Activated T-helper 2 cell treated with anti-CD3 and anti-CD28 coated beads, Interferon-gamma antibody, Interleukin-2, Interleukin-4, amounts not matched to agents 10 μg/mL and 5 μg/mL and 100 μg/mL, durations not matched to agents 14 hours and 24 hours and 36 hours (primary cell): ENCODE results near the gene CD151. TPM values are rescaled to one million over a fixed set of nuclear protein-coding genes. Genes with fewer than 3 reads are reported as not detected.
A peak's percentile ranks its signal among the peaks of the same experiment; 100 is the strongest.

ENCODE experiments used
- DNase-seq: peaks from one replicate; pipeline ENCODE4 v3.0.0; 2021; ENCODE audit warnings: low spot score
- H3K27ac Mint-ChIP-seq: one replicate; pipeline ENCODE4 v1.8.0; 2021; ENCODE audit warnings: mixed read lengths
- H3K27me3 Mint-ChIP-seq: one replicate; pipeline ENCODE4 v1.8.0; 2021; ENCODE audit warnings: low read depth, mixed read lengths
- H3K36me3 Mint-ChIP-seq: one replicate; pipeline ENCODE4 v1.8.0; 2021; ENCODE audit warnings: low read depth, mixed read lengths
- H3K4me1 Mint-ChIP-seq: one replicate; pipeline ENCODE4 v1.8.0; 2021; ENCODE audit warnings: low read depth, mixed read lengths
- H3K4me3 Mint-ChIP-seq: one replicate; pipeline ENCODE4 v1.8.0; 2021; ENCODE audit warnings: low read depth, mild to moderate bottlenecking, moderate library complexity, mixed read lengths
- H3K9me3 Mint-ChIP-seq: one replicate; pipeline ENCODE4 v1.8.0; 2021; ENCODE audit warnings: mixed read lengths
- intact Hi-C: fragments of 100-400 bp; cut with micrococcal nuclease; formaldehyde crosslinking; loops from one replicate; pipeline ENCODE4 v1.15.1; 2023
- total RNA-seq: library from RNA; stranded (reverse); gene quantifications from 2 replicates; pipeline ENCODE4 v1.2.3, GENCODE V29; 2022

The CD151 gene
- total RNA-seq, 1 donor from 2014 or later, result 95.7 TPM

DNA sequence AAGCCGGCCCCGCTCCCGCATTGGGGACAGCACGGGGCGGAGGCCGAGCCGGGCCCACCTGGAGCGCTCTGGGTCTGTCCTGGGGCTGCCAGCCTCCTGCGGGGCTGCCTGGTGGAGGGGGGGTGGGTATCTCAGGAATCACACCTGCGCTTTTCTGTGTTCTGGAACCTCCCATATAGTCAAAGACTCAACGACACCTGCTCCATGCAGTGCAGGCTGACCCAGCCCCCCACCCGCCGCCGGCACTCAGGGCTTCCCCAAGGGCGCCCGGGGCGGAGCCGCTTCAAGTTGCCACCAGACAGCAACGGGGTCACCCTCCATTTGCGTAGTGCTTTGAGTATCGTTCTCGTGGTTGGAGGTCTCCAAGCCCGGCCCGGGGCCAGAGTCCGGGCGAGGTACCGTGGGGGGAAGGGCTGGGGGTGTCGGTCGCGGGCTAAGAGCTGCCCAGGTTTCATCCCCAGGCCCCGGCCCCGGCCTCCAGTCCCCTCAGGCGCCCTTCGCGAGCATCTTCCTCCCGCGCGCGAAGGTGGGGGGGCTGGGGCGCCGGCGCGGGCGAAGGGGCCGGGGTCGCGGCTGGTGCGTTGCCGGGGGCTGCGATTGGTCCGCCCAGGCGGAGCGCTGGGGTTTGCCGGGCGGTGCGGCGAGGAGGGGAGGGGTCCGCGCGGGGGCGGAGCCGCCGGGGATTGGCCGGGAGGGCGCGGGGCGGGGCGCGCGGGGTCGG is 16.5 kb downstream of the CD151 start:
- Mint-ChIP-seq H3K27ac (no peak overlapping the region), H3K9me3 (no peaks in the 10 kb centered on the region), H3K27me3 (peaks cover 1% of the 10 kb centered on the region), H3K4me3 (peak overlapping the region; percentile 69), H3K4me1 (peaks cover 2% of the 10 kb centered on the region), H3K36me3 (no peaks in the 10 kb centered on the region)
- no peak for DNase-seq
- intact Hi-C loops, result no loop called here

DNA sequence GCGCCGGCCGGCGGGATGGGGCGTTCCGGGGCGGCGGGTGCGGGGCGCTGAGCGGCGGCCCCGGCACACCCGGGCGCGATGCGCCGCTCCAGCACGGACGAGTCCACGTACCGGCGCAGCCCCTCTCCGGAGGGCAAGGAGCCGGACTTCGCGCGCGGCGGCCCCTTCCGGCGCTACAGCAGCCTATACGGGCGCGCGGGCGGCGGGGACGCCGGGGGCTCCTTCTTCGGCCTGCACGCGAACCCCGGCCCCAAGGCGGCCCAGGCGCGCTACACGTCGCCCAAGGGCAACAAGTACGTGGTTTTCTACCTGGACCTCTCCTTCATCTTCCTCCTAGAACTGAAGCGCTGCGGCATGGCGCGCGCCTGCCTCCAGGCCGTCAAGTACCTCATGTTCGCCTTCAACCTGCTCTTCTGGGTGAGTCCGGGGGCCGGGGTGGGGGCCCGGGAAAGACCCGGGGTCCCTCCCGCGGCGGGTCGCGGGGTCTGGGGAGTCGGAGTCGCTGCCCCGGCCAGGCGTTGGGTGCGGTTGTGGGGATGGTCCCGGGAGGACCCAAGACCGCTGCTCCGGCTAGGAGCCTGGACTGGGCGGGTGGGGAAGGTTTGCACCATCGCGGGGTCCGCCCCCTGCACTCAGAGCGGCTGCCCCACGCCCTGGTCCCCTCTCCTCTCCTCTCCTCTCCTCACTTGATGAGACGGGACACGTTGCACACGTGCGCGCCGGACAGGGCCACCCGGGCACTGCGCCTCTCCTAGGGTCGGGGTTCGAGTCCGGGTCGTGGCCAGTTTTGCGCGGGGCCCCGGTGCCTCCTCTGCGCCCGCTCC is 17.4 kb downstream of the CD151 start:
- Mint-ChIP-seq H3K4me3 (peak overlapping the region; percentile 33), H3K36me3 (no peaks in the 10 kb centered on the region), H3K27me3 (no peaks in the 10 kb centered on the region), H3K9me3 (no peaks in the 10 kb centered on the region), H3K4me1 (peaks cover 2% of the 10 kb centered on the region), H3K27ac (no peak overlapping the region)
- intact Hi-C loops, result no loop called here
- DNase-seq, result no peak

DNA sequence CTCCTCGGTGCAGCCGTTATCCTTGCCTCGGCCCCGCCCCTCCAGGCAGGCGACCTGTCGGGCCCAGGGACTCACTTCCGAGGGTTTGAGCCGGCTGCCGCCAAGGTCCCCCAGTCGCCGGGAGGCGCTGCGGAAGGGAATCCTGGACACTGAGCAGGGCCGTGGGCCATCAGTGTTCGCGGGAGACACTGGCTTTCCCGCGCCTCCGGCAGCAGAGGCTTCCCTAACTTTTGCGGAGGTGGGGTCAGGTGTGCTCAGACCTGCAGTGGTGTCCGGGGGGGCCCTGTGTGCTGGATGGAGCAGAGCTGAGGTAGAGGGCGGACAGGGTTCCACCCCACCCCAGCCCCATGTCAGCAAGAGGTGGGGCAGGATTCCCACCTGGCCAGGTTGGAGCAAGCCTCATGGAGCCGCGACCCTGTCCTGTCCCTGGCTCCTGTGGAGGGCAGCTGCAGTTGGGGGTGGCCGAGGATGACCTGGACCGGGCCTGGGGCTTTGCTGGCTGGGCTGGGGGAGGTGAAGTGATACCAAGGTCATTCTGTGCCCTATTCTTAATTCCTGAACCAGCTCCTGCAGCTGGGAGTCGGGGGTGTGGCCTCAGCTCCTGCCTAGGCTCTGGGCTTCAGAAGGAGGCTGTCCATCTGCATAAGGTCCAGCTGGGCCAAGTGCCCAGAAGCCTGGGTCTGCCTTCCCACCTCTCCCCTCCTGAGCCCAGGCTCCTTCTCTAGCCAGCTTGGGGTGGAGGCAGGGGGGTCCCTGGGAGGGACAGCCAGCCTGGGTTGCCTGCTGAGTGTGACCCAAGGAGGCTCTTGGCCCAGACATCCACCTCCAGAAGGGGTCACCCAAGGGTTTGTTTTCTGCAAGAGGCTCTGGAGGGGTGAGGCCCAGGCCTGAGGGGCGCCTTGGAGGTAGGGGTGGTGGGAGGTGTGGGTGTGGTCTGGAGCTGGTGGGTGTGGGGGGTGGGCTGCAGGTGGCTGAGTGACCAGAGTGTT is 18.3 kb downstream of the CD151 start:
- Mint-ChIP-seq H3K27me3 (no peaks in the 10 kb centered on the region), H3K9me3 (no peaks in the 10 kb centered on the region), H3K27ac (no peak overlapping the region), H3K4me3 (no peak overlapping the region), H3K36me3 (no peaks in the 10 kb centered on the region), H3K4me1 (peaks cover 2% of the 10 kb centered on the region)
- DNase-seq, result no peak
- intact Hi-C loops, result no loop called here

DNA sequence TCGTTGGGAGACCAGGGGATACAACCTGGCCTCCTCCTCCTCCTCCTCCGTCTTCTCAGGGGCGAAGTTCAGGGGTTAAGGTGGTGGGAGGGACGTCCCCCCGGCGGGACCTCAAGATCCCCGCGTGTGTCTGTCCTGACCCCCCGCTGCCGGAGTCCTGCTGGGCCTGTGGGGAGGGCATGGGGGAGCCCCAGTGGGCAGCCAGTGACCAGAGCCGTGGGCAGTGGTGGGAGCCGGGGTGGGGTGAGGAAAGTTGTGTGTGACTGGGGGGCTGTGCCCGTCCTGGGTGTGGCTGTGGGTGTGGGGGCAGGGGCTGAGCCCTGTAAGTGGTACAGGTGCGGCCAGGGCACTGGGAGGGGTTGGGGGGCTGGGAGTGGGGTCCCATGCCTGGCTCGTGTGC is 20.0 kb downstream of the CD151 start:
- Mint-ChIP-seq H3K9me3 (no peaks in the 10 kb centered on the region), H3K4me3 (no peak overlapping the region), H3K27ac (no peak overlapping the region), H3K36me3 (no peaks in the 10 kb centered on the region), H3K4me1 (peaks cover 2% of the 10 kb centered on the region), H3K27me3 (no peaks in the 10 kb centered on the region)
- no peak for DNase-seq
- intact Hi-C loops, result no loop called here

DNA sequence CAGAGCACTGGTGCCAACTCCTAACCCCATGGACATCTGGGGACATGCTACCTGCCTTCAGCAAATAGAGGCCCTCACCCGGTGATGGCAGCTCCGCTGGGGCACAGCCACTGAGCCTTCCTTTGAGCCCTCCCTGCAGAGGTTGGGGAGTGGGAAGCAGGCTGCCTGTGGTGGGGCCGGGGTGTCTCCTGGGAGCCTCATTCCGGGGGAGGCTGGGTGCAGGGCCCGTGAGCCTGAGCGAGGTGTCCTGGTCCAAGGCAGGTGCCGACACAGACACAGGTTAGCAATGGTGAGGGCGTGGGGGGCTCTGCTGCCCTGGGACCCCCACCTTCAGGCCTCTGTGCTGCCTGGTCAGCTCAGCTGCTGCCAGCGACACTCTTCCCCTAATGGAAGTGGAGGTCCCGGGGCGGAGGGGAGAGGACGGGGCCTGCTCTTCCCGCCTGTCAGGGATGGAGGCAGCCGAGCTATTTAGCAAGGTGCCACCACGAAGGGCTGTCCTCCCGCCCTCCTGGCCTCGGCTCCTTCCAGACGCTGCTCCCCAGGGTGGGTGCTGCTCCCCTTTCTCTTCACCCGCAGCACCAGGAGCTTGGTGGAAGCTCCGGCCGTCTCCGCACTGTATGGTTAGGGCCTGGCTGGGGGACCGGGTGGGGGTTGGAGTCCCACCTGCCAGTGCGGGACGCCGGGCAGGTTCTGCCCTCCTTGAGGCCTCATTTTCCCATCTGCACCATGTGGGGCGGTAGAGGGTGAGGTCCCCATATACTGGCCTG is 21.1 kb downstream of the CD151 start:
- Mint-ChIP-seq H3K27me3 (no peaks in the 10 kb centered on the region), H3K27ac (no peak overlapping the region), H3K9me3 (no peaks in the 10 kb centered on the region), H3K4me1 (no peaks in the 10 kb centered on the region), H3K36me3 (no peaks in the 10 kb centered on the region), H3K4me3 (no peak overlapping the region)
- no peak for DNase-seq
- intact Hi-C loops, result no loop called here

DNA sequence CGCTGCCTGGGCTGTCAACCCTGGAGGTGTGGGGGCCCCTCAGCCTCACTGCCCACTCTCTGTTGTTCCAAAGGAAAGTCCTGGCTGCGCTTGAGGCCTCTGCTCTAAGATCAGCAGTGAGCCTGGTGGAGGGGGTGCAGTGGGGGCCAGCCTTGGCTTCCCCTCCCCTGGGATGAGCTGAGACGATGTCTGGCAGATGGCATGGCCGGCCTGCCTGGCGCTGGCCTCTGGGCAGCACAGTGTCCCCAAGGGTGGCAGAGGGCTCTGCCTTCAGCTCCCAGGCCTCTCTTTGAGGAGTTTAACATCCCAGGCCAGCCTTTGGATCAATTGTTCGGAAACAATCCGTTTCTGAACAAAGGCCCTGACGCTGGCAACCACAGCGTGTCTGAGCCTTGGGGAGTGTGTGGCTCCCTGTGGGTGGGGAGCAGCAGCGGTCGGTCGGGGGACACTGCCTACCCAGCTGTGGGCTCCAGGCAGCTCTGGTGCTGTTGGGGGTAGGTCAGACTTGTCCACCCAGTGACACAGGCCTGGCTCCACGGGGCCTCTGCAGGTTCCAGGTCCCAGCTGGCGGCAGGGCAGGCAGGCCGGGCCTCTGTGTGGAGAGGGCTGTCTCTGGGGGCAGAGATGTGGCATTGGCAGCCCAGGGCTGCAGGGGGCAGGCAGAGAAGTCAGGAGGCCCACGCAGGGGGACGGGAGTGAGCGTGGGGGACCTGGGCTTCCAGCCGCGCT is 22.0 kb downstream of the CD151 start:
- H3K36me3 Mint-ChIP-seq, result no peaks in the 10 kb centered on the region
- H3K4me1 Mint-ChIP-seq, result no peaks in the 10 kb centered on the region
- H3K9me3 Mint-ChIP-seq, result no peaks in the 10 kb centered on the region
- DNase-seq, result no peak
- H3K27me3 Mint-ChIP-seq, result no peaks in the 10 kb centered on the region
- H3K27ac Mint-ChIP-seq, result no peak overlapping the region
- no peak overlapping the region for H3K4me3 Mint-ChIP-seq
- intact Hi-C loops, result no loop called here

DNA sequence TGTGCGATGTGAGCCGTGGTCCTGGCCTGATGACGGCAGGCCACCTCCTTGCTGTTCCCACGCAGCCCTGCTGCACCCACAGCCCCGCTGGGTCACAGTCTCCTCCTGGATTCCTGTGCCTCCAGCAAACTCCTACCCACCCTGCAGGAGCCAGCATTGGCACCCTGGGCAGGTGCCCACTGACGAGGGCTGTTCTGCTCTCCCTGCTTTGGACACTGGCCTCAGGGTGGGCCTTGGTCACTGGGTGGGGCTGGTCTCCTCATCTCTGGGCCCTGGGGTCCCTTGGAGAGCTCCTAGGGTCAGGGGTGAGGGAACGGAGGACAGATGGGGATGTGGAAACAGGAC is 22.6 kb downstream of the CD151 start:
- intact Hi-C loops, result no loop called here
- H3K27ac Mint-ChIP-seq, result no peak overlapping the region
- no peaks in the 10 kb centered on the region for H3K9me3 Mint-ChIP-seq
- DNase-seq, result no peak
- no peak overlapping the region for H3K4me3 Mint-ChIP-seq
- no peaks in the 10 kb centered on the region for H3K4me1 Mint-ChIP-seq
- no peaks in the 10 kb centered on the region for H3K27me3 Mint-ChIP-seq
- no peaks in the 10 kb centered on the region for H3K36me3 Mint-ChIP-seq

DNA sequence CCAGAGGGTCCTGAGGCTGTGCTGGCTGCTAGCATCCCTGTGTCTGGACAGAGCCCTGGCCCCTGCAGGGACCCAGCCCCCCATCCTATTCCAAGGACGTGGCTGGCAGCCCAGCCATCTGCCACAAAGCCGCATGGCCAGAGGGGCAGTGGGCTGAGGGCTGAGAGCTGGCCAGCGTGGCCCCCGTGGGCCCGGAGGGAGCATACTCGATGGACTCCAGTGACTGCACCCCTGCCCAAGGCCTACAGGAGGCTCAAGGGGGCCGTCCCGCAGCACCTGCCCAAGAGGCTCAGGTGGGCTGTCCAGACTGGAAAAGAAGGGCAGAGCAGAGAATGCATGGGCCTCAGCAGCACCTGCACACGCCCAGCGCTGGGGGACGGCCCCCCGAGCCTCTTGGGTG is 23.0 kb downstream of the CD151 start:
- H3K36me3 Mint-ChIP-seq, result no peaks in the 10 kb centered on the region
- H3K4me1 Mint-ChIP-seq, result no peaks in the 10 kb centered on the region
- intact Hi-C loops, result no loop called here
- no peak overlapping the region for H3K27ac Mint-ChIP-seq
- DNase-seq, result no peak
- H3K4me3 Mint-ChIP-seq, result no peak overlapping the region
- H3K27me3 Mint-ChIP-seq, result no peaks in the 10 kb centered on the region
- H3K9me3 Mint-ChIP-seq, result no peaks in the 10 kb centered on the region

DNA sequence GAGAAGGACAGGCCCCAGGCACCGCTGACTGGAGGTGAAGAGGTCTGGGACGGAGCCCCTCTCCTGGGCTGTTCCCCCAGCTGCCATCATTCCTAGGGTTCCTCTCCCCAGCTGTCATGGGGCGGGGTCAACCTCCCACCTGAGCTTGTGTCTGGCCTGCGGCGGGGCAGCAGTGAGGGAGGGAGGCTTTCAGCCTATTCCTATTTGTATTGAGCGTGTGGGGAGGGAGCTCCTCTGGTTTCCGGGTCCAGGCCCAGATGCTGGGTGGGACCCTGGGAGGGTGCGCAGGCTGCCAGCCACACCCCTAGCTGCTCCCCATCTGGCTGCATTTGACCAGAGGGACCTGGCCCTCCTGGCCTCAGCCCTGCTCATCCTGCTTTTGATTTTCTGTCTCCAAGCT is 23.6 kb downstream of the CD151 start:
- DNase-seq, result no peak
- Mint-ChIP-seq H3K36me3 (no peaks in the 10 kb centered on the region), H3K27ac (no peak overlapping the region), H3K4me1 (no peaks in the 10 kb centered on the region), H3K27me3 (no peaks in the 10 kb centered on the region), H3K9me3 (no peaks in the 10 kb centered on the region), H3K4me3 (no peak overlapping the region)
- intact Hi-C loops, result no loop called here

DNA sequence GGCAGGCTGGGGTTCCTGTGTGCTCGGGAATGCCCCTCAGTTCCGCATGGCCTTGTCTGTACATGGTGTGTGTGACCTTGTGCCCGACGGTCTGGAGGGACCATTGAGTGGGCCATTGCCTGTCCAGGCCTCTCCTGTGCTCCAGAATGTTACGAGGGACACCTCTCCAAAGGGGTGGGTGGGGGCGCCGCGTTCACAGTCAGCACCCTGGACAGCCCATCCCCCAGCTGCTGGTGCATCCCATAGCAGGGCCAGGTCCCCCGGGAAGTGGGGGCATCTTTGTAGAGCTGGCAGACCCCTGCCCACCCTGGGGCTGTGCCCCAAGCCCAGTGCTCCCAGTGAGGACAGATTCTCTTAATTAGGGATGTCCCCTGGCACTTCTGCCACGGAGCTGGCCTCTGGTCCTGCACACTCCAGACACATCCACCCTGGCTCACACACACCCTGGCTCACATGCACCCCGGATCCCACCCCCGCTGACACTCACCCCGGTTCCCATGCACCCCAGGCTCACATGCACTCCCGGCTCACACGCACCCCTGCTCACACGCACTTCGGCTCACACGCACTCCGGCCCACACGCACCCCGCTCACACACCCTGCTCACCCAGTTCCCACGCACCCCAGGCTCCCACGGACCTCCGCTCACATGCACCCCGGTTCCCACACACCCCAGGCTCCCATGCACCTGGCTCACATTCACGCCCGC is 25.5 kb downstream of the CD151 start:
- Mint-ChIP-seq H3K4me1 (no peaks in the 10 kb centered on the region), H3K4me3 (no peak overlapping the region), H3K9me3 (no peaks in the 10 kb centered on the region), H3K27ac (no peak overlapping the region), H3K36me3 (no peaks in the 10 kb centered on the region), H3K27me3 (no peaks in the 10 kb centered on the region)
- intact Hi-C loops, result no loop called here
- no peak for DNase-seq

DNA sequence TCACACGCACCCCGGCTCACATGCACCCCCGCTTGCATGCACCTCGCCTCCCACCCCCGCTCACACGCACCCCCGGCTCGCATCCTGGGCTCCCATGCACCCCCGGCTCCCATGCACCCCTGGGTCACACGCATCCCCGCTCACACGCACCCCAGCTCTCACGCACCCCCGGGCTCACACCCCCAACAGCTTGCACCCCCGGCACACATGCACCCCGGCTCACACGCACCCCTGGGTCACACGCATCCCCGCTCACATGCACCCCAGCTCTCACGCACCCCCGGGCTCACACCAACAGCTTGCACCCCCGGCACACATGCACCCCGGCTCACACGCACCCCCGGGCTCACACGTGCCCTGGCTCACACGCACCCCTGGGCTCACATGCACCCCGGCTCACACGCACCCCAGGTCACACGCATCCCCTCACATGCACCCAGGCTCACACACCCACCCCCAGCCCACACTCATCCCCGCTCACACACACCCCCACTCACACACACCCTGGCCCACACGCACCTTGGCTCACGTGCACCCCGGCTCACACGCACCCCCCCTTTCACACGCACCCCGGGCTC is 26.1 kb downstream of the CD151 start:
- no peak for DNase-seq
- no peak overlapping the region for H3K27ac Mint-ChIP-seq
- no peaks in the 10 kb centered on the region for H3K9me3 Mint-ChIP-seq
- H3K4me1 Mint-ChIP-seq, result no peaks in the 10 kb centered on the region
- no peak overlapping the region for H3K4me3 Mint-ChIP-seq
- intact Hi-C loops, result no loop called here
- no peaks in the 10 kb centered on the region for H3K27me3 Mint-ChIP-seq
- no peaks in the 10 kb centered on the region for H3K36me3 Mint-ChIP-seq
